DND-41 (cell line): Measurements from ENCODE around the gene PLEKHA7.

Experiments used
- ATAC-seq: fragments of 200-7000 bp; cut with Tn5 transposase; 3 replicates; pipeline ENCODE4 v1.9.1; 2021; ENCODE audit warnings: low read depth; ENCODE audit not compliant: insufficient read depth
- DNase-seq: peaks from one replicate; pipeline ENCODE4 v3.0.0-alpha.2; 2020
- H2AFZ ChIP-seq: 2 replicates; pipeline ENCODE4 v1.6.0; 2012; ENCODE audit warnings: low read depth, low read length
- H3K27ac ChIP-seq: 2 replicates; pipeline ENCODE4 v1.5.1; 2012; ENCODE audit warnings: low read length, inconsistent platforms
- H3K27me3 ChIP-seq: fragments of 200-600 bp; sonication (generic); 2 replicates; pipeline ENCODE4 v1.6.0; 2012; ENCODE audit warnings: low read length, mild to moderate bottlenecking, inconsistent platforms; ENCODE audit not compliant: insufficient read depth, poor library complexity
- H3K36me3 ChIP-seq: 2 replicates; pipeline ENCODE4 v1.5.1; 2012; ENCODE audit warnings: low read length, inconsistent platforms; ENCODE audit not compliant: insufficient read depth
- H3K4me1 ChIP-seq: 2 replicates; pipeline ENCODE4 v1.5.1; 2012; ENCODE audit warnings: mild to moderate bottlenecking, low read length; ENCODE audit not compliant: insufficient read depth
- H3K4me2 ChIP-seq: 2 replicates; pipeline ENCODE4 v1.6.0; 2012; ENCODE audit warnings: mild to moderate bottlenecking, moderate library complexity, low read length, inconsistent platforms; ENCODE audit not compliant: insufficient read depth
- H3K4me3 ChIP-seq, 2 experiments: fragments of 200-600 bp in 1 of 2; shearing (Covaris generic) in 1 of 2; 2 replicates each; pipeline ENCODE4 v1.5.1; 2012 to 2016; ENCODE audit warnings: inconsistent platforms in 2 of 2, low read length in 2 of 2, mild to moderate bottlenecking in 2 of 2, low read depth in 1 of 2, moderate library complexity in 1 of 2
- H3K79me2 ChIP-seq: 2 replicates; pipeline ENCODE4 v1.6.0; 2012; ENCODE audit warnings: low read length, inconsistent platforms; ENCODE audit not compliant: insufficient read depth
- H3K9ac ChIP-seq: 2 replicates; pipeline ENCODE4 v1.6.0; 2012; ENCODE audit warnings: low read depth, mild to moderate bottlenecking, inconsistent platforms, low read length, moderate library complexity
- H3K9me3 ChIP-seq: 2 replicates; pipeline ENCODE4 v1.5.1; 2012; ENCODE audit warnings: low read length, moderate library complexity, mild to moderate bottlenecking, inconsistent platforms; ENCODE audit not compliant: insufficient read depth, severe bottlenecking
- H4K20me1 ChIP-seq: 2 replicates; pipeline ENCODE4 v1.6.0; 2012; ENCODE audit warnings: low read length; ENCODE audit not compliant: insufficient read depth
- CTCF ChIP-seq: IDR thresholded peaks from 2 replicates; pipeline ENCODE4 v1.5.1; 2012; ENCODE audit warnings: borderline replicate concordance, low read length, moderate library complexity, mild to moderate bottlenecking; ENCODE audit not compliant: poor library complexity, severe bottlenecking; ENCODE audit errors: extremely low read depth
- EZH2 ChIP-seq: IDR thresholded peaks from 3 replicates; pipeline ENCODE4 v1.6.1; 2012; ENCODE audit warnings: borderline replicate concordance, low read depth, mild to moderate bottlenecking, moderate library complexity, low read length, inconsistent platforms; ENCODE audit not compliant: severe bottlenecking

Gene PLEKHA7

GRCh38 chr11:16956538-16957153 is 57.6 kb downstream of the PLEKHA7 start:
- Histone ChIP-seq H3K79me2 (no peaks in the 10 kb centered on the region), H2AFZ (no peak overlapping the region), H3K27ac (no peak overlapping the region), H3K4me1 (no peaks in the 10 kb centered on the region), H4K20me1 (no peaks in the 10 kb centered on the region), H3K9me3 (no peaks in the 10 kb centered on the region), H3K4me2 (no peak overlapping the region), H3K36me3 (no peaks in the 10 kb centered on the region), H3K9ac (no peak overlapping the region), H3K27me3 (peaks cover 8% of the 10 kb centered on the region), H3K4me3 (no peak overlapping the region)
- ATAC-seq (no peak), DNase-seq (no peak)
- TF ChIP-seq CTCF = no peak
- TF ChIP-seq EZH2 = no peak

GRCh38 chr11:16953663-16954062 is 60.6 kb downstream of the PLEKHA7 start:
- no peaks in the 10 kb centered on the region for H3K9me3 ChIP-seq
- no peak overlapping the region for H3K9ac ChIP-seq
- no peak overlapping the region for H3K27ac ChIP-seq
- ATAC-seq = no peak
- DNase-seq = no peak
- H4K20me1 ChIP-seq = no peaks in the 10 kb centered on the region
- TF ChIP-seq EZH2 (no peak), CTCF (no peak)
- no peak overlapping the region for H3K4me3 ChIP-seq
- peaks cover 15% of the 10 kb centered on the region for H3K27me3 ChIP-seq
- no peak overlapping the region for H3K4me2 ChIP-seq
- H2AFZ ChIP-seq = no peak overlapping the region
- H3K36me3 ChIP-seq = no peaks in the 10 kb centered on the region
- H3K79me2 ChIP-seq = no peaks in the 10 kb centered on the region
- no peaks in the 10 kb centered on the region for H3K4me1 ChIP-seq

- no peak for ATAC-seq
- Histone ChIP-seq H3K4me3 (no peak overlapping the region), H3K79me2 (no peaks in the 10 kb centered on the region), H3K27ac (no peak overlapping the region), H2AFZ (no peak overlapping the region), H3K36me3 (no peaks in the 10 kb centered on the region), H3K9me3 (no peaks in the 10 kb centered on the region), H3K9ac (no peak overlapping the region), H4K20me1 (no peaks in the 10 kb centered on the region), H3K4me1 (no peaks in the 10 kb centered on the region), H3K27me3 (peaks cover 7% of the 10 kb centered on the region), H3K4me2 (no peak overlapping the region)
- DNase-seq = no peak
- TF ChIP-seq CTCF (no peak), EZH2 (no peak)
Observed at GRCh38 chr11:16946477-16947282, 67.5 kb downstream of the PLEKHA7 start.
